HG02973 (cell line): ENCODE results near the gene ADAMTSL2.

ENCODE experiments used
- ATAC-seq: cut with Tn5 transposase; IDR thresholded peaks from one replicate; pipeline ENCODE4 v1.9.1; 2021; ENCODE audit warnings: moderate library complexity; ENCODE audit not compliant: unreplicated experiment

The ADAMTSL2 gene

GRCh38 chr9:133603135-133603927 is 68.8 kb downstream of the ADAMTSL2 start:
- no peak for ATAC-seq

- ATAC-seq: no peak
These were observed 69.7 kb downstream of the ADAMTSL2 start for GRCh38 chr9:133604214-133604613.

- ATAC-seq: no peak
These were observed 70.4 kb downstream of the ADAMTSL2 start for GRCh38 chr9:133604856-133605255.

- ATAC-seq: no peak
These were observed 70.9 kb downstream of the ADAMTSL2 start for GRCh38 chr9:133605446-133605845.

GRCh38 chr9:133605856-133606707 is 71.6 kb downstream of the ADAMTSL2 start:
- ATAC-seq: no peak

GRCh38 chr9:133606708-133607025 is 72.2 kb downstream of the ADAMTSL2 start:
- ATAC-seq: no peak

GRCh38 chr9:133607381-133607780 is 72.9 kb downstream of the ADAMTSL2 start:
- no peak for ATAC-seq

- ATAC-seq: no peak
These were observed 73.5 kb downstream of the ADAMTSL2 start for GRCh38 chr9:133607976-133608375.

- no peak for ATAC-seq
These were observed 73.9 kb downstream of the ADAMTSL2 start for GRCh38 chr9:133608382-133608781.

- no peak for ATAC-seq
These were observed 74.4 kb downstream of the ADAMTSL2 start for GRCh38 chr9:133608889-133609288.

GRCh38 chr9:133609311-133610098 is 75.0 kb downstream of the ADAMTSL2 start, which contains the start of gene FAM163B:
Gene FAM163B (minus strand): TSS chr9:133609389. CDS start chr9:133580223, 29,166 bp downstream.
- ATAC-seq: no peak

- no peak for ATAC-seq
These were observed 76.3 kb downstream of the ADAMTSL2 start for GRCh38 chr9:133610845-133611244.

GRCh38 chr9:133612051-133612450 is 77.5 kb downstream of the ADAMTSL2 start:
- ATAC-seq: no peak

- no peak for ATAC-seq
These were observed 78.3 kb downstream of the ADAMTSL2 start for GRCh38 chr9:133612816-133613215.

- no peak for ATAC-seq
These were observed 78.9 kb downstream of the ADAMTSL2 start for GRCh38 chr9:133613432-133613831.

- ATAC-seq: no peak
These were observed 79.6 kb downstream of the ADAMTSL2 start for GRCh38 chr9:133614056-133614455.

GRCh38 chr9:133614678-133615077 is 80.2 kb downstream of the ADAMTSL2 start:
- ATAC-seq: no peak

GRCh38 chr9:133615186-133615585 is 80.7 kb downstream of the ADAMTSL2 start:
- no peak for ATAC-seq

- ATAC-seq: no peak
These were observed 81.2 kb downstream of the ADAMTSL2 start for GRCh38 chr9:133615606-133616188.

- ATAC-seq: no peak
These were observed 82.3 kb downstream of the ADAMTSL2 start for GRCh38 chr9:133616643-133617405.
